HEK293T (cell line): ENCODE data around the gene UMAD1.

Experiments
- ELF4 ChIP-seq: fragments of 450-650 bp; IDR thresholded peaks from 2 replicates; pipeline ENCODE4 v1.6.1; 2017; ENCODE audit warnings: antibody characterized with exemption
- SUZ12 ChIP-seq: fragments of 450-650 bp; IDR thresholded peaks from 2 replicates; pipeline ENCODE4 v1.6.1; 2016; ENCODE audit warnings: mild to moderate bottlenecking
- ZNF384 ChIP-seq: fragments of 450-650 bp; IDR thresholded peaks from 2 replicates; pipeline ENCODE4 v1.6.1; 2016

- no peak for TF ChIP-seq ZNF384
- no peak for TF ChIP-seq ELF4
- no peak for TF ChIP-seq SUZ12
Measured at GRCh38 chr7:7919449-7919945, 278.9 kb downstream of the UMAD1 start.
